GM18507 (cell line): ENCODE results near the gene TMPRSS3.

Experiments
- DNase-seq: peaks from one replicate; pipeline ENCODE4 v3.0.0; 2011; ENCODE audit warnings: low read depth; ENCODE audit not compliant: insufficient read length; ENCODE audit errors: extremely low spot score
- FAIRE-seq: peaks from 2 replicates; lab custom pipeline; 2011; peaks lifted over from hg19 to GRCh38; lab: Jason Lieb, UNC

TMPRSS3 gene

GRCh38 chr21:42429856-42430255 is 34.0 kb upstream of the TMPRSS3 start:
- FAIRE-seq (no peak), DNase-seq (no peak)

GRCh38 chr21:42429021-42429420 is 33.2 kb upstream of the TMPRSS3 start:
- FAIRE-seq (no peak), DNase-seq (no peak)

GRCh38 chr21:42427809-42428419 is 32.1 kb upstream of the TMPRSS3 start:
- no peak for DNase-seq
- no peak for FAIRE-seq

GRCh38 chr21:42426876-42427480 is 31.1 kb upstream of the TMPRSS3 start:
- FAIRE-seq (no peak), DNase-seq (no peak)

GRCh38 chr21:42426424-42426823 is 30.6 kb upstream of the TMPRSS3 start:
- FAIRE-seq (peak; percentile 5), DNase-seq (no peak)

- FAIRE-seq (no peak), DNase-seq (no peak)
Measured at GRCh38 chr21:42425591-42425990, 29.7 kb upstream of the TMPRSS3 start.

GRCh38 chr21:42424914-42425541 is 29.2 kb upstream of the TMPRSS3 start:
- DNase-seq, result no peak

GRCh38 chr21:42423685-42424084 is 27.8 kb upstream of the TMPRSS3 start:
- FAIRE-seq (no peak), DNase-seq (no peak)

More at GRCh38 chr21:42424914-42425541, 29.2 kb upstream of the TMPRSS3 start:
- FAIRE-seq, result peak; percentile 78

GRCh38 chr21:42423197-42423675 is 27.4 kb upstream of the TMPRSS3 start:
- FAIRE-seq, result peak; percentile 69
- no peak for DNase-seq

- DNase-seq (no peak), FAIRE-seq (no peak)
Measured at GRCh38 chr21:42421018-42421793, 25.4 kb upstream of the TMPRSS3 start.

- FAIRE-seq (no peak), DNase-seq (no peak)
Measured at GRCh38 chr21:42419845-42420244, 24.0 kb upstream of the TMPRSS3 start.

- FAIRE-seq (no peak), DNase-seq (no peak)
Measured at GRCh38 chr21:42418886-42419285, 23.0 kb upstream of the TMPRSS3 start.

- FAIRE-seq, result peak; percentile 77
- no peak for DNase-seq
Measured at GRCh38 chr21:42417533-42417932, 21.7 kb upstream of the TMPRSS3 start.

GRCh38 chr21:42414928-42415769 is 19.3 kb upstream of the TMPRSS3 start:
- DNase-seq (peak; percentile 73), FAIRE-seq (peak; percentile 96)

GRCh38 chr21:42414553-42414927 is 18.7 kb upstream of the TMPRSS3 start:
- no peak for FAIRE-seq

GRCh38 chr21:42414066-42414465 is 18.2 kb upstream of the TMPRSS3 start:
- no peak for FAIRE-seq
- no peak for DNase-seq

More at GRCh38 chr21:42414553-42414927, 18.7 kb upstream of the TMPRSS3 start:
- DNase-seq, result no peak

- no peak for DNase-seq
- no peak for FAIRE-seq
Measured at GRCh38 chr21:42413500-42413899, 17.6 kb upstream of the TMPRSS3 start.

GRCh38 chr21:42413093-42413492 is 17.2 kb upstream of the TMPRSS3 start:
- DNase-seq (no peak), FAIRE-seq (no peak)

GRCh38 chr21:42412636-42412933 is 16.7 kb upstream of the TMPRSS3 start:
- FAIRE-seq, result no peak
- DNase-seq, result no peak
